ENCODE results near the gene PER1. TPM values are rescaled to one million over a fixed set of nuclear protein-coding genes. Genes with fewer than 3 reads are reported as not detected.

The PER1 gene
- total and polyA plus RNA-seq, 2 of the 13 experiments (the other 11 are each of a cell fraction or from before 2014, with no cell fraction given), result 2.6 to 3.6 TPM

DNA sequence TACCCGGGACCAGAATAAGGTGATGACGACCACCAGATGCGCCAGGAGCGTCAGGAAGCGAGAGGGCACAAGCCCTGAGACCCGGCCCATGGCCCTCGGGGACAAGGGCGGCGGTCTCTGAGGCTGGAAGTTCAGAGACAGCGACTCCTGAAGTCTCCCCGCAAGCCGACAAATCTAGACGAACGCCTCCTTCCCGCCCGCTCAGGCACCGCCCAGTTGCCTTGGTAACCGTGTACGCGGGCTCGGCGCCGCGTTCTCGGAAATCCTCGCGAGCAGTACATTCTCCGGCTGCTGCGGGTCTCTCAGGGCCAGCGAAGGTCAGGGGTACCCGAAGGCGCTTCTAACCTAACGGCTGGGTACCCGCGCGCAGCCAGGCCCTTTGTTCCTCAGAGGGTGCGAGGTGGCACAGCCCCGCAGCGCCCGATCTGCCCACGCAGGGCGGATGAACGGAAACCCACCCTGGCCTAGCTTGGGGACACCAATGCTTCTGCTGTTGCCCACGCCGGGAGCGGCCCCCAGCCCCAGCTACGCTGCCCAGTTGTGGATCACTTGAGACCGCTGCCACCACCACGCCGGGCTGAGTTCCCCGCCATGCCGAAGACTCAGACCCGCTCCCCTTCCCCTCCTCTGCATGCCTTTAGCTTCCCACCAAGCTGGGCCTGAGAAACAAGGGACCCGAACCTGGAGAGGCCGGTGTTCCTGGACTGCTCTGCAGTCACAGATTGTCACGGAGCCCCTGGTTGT lies 24.2 kb upstream of the PER1 start, which contains the start of gene TMEM107 (continued):
- TF ChIP-seq, protein P1, sequence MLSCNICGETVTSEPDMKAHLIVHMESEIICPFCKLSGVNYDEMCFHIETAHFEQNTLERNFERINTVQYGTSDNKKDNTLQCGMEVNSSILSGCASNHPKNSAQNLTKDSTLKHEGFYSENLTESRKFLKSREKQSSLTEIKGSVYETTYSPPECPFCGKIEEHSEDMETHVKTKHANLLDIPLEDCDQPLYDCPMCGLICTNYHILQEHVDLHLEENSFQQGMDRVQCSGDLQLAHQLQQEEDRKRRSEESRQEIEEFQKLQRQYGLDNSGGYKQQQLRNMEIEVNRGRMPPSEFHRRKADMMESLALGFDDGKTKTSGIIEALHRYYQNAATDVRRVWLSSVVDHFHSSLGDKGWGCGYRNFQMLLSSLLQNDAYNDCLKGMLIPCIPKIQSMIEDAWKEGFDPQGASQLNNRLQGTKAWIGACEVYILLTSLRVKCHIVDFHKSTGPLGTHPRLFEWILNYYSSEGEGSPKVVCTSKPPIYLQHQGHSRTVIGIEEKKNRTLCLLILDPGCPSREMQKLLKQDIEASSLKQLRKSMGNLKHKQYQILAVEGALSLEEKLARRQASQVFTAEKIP (CRISPR knock-in tag; IDR thresholded peaks at IDR 0.05; ENCODE audit: borderline replicate concordance), result no peak
- TF ChIP-seq MXI1 (IDR thresholded peaks at IDR 0.05; ENCODE audit: borderline replicate concordance, low read depth, low read length) (peak; percentile 86; the same call in 1 of the 3 replicates), EED (CRISPR knock-in tag; IDR thresholded peaks at IDR 0.05) (peak; percentile 84; the same call in 1 of the 2 replicates), SALL1 (CRISPR knock-in tag; IDR thresholded peaks at IDR 0.05) (peak; percentile 6; the same call in 1 of the 2 replicates), ZMYM4 (CRISPR knock-in tag; IDR thresholded peaks at IDR 0.05) (no peak; the same call in 1 of the 2 replicates), ZNF501 (CRISPR knock-in tag; IDR thresholded peaks at IDR 0.05) (peak; percentile 75; the same call in 1 of the 2 replicates), ZNF607 (CRISPR knock-in tag; IDR thresholded peaks at IDR 0.05; ENCODE audit: borderline replicate concordance) (peak; percentile 85), POLR2A (IDR thresholded peaks at IDR 0.05; ENCODE audit: insufficient read depth in 1 of 2, low read depth in 2 of 2, low read length in 2 of 2) (peak; percentile 15 to 59; a peak in 3 of 4 replicates), MAFK (conservative IDR thresholded peaks at IDR 0.05 in 1 of 2, IDR thresholded peaks at IDR 0.05 in 1 of 2; ENCODE audit: low read length in 2 of 2) (no peak), NR2F1 (CRISPR knock-in tag; IDR thresholded peaks at IDR 0.05) (peak; percentile 47 to 68; a peak in 2 of 4 replicates), ATF7-NPFF (CRISPR knock-in tag; IDR thresholded peaks at IDR 0.05; ENCODE audit: low read depth) (0 out of 2 replicates have a peak, but pooled peaks have one; percentile 25), IKZF4 (CRISPR knock-in tag; IDR thresholded peaks at IDR 0.05; ENCODE audit: borderline replicate concordance, low read depth, not compliant biosample characterization) (peak; percentile 54), TEAD3 (CRISPR knock-in tag; optimal IDR thresholded peaks at IDR 0.05; ENCODE audit: borderline replicate concordance) (peak; percentile 36), SPEN (CRISPR knock-in tag; IDR thresholded peaks at IDR 0.05; ENCODE audit: low read depth) (peak; percentile 80), NR2F2 (IDR thresholded peaks at IDR 0.05; ENCODE audit: borderline replicate concordance, low read depth) (no peak), GFI1 (CRISPR knock-in tag; IDR thresholded peaks at IDR 0.05; ENCODE audit: borderline replicate concordance) (peak; percentile 48; the same call in 1 of the 2 replicates), ZFY (CRISPR knock-in tag; IDR thresholded peaks at IDR 0.05) (peak; percentile 84), SIN3A (IDR thresholded peaks at IDR 0.05; ENCODE audit: borderline replicate concordance, low read depth, low read length) (peak; percentile 95), TMF1 (CRISPR knock-in tag; IDR thresholded peaks at IDR 0.05; ENCODE audit: low read depth) (0 out of 2 replicates have a peak, but pooled peaks have one; percentile 64), ZEB1 (IDR thresholded peaks at IDR 0.05; ENCODE audit: insufficient replicate concordance, low read depth) (no peak)
- TF ChIP-seq, protein P2, sequence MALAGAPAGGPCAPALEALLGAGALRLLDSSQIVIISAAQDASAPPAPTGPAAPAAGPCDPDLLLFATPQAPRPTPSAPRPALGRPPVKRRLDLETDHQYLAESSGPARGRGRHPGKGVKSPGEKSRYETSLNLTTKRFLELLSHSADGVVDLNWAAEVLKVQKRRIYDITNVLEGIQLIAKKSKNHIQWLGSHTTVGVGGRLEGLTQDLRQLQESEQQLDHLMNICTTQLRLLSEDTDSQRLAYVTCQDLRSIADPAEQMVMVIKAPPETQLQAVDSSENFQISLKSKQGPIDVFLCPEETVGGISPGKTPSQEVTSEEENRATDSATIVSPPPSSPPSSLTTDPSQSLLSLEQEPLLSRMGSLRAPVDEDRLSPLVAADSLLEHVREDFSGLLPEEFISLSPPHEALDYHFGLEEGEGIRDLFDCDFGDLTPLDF (CRISPR knock-in tag; IDR thresholded peaks at IDR 0.05), result peak; percentile 84; the same call in 1 of the 2 replicates
- TF ChIP-seq, protein P3, sequence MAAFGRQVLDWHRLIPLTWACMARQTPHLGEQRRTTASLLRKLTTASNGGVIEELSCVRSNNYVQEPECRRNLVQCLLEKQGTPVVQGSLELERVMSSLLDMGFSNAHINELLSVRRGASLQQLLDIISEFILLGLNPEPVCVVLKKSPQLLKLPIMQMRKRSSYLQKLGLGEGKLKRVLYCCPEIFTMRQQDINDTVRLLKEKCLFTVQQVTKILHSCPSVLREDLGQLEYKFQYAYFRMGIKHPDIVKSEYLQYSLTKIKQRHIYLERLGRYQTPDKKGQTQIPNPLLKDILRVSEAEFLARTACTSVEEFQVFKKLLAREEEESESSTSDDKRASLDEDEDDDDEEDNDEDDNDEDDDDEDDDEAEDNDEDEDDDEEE (CRISPR knock-in tag; IDR thresholded peaks at IDR 0.05), result peak; percentile 56; the same call in 1 of the 2 replicates
- TF ChIP-seq, protein P4, sequence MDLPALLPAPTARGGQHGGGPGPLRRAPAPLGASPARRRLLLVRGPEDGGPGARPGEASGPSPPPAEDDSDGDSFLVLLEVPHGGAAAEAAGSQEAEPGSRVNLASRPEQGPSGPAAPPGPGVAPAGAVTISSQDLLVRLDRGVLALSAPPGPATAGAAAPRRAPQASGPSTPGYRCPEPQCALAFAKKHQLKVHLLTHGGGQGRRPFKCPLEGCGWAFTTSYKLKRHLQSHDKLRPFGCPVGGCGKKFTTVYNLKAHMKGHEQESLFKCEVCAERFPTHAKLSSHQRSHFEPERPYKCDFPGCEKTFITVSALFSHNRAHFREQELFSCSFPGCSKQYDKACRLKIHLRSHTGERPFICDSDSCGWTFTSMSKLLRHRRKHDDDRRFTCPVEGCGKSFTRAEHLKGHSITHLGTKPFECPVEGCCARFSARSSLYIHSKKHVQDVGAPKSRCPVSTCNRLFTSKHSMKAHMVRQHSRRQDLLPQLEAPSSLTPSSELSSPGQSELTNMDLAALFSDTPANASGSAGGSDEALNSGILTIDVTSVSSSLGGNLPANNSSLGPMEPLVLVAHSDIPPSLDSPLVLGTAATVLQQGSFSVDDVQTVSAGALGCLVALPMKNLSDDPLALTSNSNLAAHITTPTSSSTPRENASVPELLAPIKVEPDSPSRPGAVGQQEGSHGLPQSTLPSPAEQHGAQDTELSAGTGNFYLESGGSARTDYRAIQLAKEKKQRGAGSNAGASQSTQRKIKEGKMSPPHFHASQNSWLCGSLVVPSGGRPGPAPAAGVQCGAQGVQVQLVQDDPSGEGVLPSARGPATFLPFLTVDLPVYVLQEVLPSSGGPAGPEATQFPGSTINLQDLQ (CRISPR knock-in tag; IDR thresholded peaks at IDR 0.05), result 0 out of 2 replicates have a peak, but pooled peaks have one; percentile 29

Data from HepG2 (cell line).